Fibroblast of pulmonary artery (primary cell): Measurements from ENCODE around the gene PSD2.
A peak's percentile ranks its signal among the peaks of the same experiment; 100 is the strongest.

Source experiments
- DNase-seq: peaks from one replicate; pipeline ENCODE4 v3.0.0-alpha.2; 2010; ENCODE audit warnings: low read depth
- H3K4me3 ChIP-seq: replicated peaks from 2 replicates; pipeline ENCODE4 v1.5.1; 2011; ENCODE audit warnings: low read depth, mild to moderate bottlenecking, control low read depth, low read length, moderate library complexity
- TF ChIP-seq, protein P1 (sequence below): IDR thresholded peaks from 2 replicates; pipeline ENCODE4 v1.5.1; 2011; ENCODE audit warnings: mild to moderate bottlenecking, control low read depth, low read length, inconsistent platforms; ENCODE audit errors: missing control alignments

The PSD2 gene

DNA sequence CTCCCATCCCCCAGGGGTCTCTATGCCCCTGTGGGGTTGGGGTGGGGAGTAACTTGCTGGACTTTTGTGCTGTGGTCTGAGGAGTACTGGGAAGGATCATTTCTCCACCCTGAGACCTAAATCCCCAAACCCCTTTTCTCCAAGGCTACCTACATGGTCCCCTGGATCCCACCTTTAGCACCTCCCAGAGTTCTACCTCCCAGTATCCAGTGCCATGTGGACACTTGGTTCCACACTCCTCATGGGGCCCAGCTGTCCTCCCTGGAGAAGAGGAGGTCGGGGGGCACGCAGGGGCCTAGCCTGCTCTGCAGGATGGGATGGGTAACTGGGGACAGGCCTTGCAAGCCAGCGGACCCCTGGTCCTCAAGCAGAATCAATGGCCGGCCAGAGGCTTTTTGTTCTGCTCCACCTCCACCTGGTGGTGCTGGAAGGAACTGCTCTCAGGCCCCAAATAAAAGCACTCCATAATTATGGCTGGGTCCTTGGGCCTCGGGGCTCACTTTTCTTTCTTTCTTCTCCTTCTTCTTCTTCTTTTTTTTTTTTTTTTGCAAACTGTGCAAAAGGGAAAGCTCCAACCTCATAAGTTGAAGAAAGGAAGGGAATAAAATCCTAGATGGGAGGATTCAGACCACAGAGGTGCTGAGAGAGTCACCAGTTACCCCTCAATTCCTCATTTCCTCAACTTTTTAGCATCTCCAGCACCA is 68.4 kb downstream of the PSD2 start:
- H3K4me3 ChIP-seq = no peak overlapping the region
- peak; percentile 59 for DNase-seq
- TF ChIP-seq, protein P1, sequence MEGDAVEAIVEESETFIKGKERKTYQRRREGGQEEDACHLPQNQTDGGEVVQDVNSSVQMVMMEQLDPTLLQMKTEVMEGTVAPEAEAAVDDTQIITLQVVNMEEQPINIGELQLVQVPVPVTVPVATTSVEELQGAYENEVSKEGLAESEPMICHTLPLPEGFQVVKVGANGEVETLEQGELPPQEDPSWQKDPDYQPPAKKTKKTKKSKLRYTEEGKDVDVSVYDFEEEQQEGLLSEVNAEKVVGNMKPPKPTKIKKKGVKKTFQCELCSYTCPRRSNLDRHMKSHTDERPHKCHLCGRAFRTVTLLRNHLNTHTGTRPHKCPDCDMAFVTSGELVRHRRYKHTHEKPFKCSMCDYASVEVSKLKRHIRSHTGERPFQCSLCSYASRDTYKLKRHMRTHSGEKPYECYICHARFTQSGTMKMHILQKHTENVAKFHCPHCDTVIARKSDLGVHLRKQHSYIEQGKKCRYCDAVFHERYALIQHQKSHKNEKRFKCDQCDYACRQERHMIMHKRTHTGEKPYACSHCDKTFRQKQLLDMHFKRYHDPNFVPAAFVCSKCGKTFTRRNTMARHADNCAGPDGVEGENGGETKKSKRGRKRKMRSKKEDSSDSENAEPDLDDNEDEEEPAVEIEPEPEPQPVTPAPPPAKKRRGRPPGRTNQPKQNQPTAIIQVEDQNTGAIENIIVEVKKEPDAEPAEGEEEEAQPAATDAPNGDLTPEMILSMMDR = peak; percentile 88

DNA sequence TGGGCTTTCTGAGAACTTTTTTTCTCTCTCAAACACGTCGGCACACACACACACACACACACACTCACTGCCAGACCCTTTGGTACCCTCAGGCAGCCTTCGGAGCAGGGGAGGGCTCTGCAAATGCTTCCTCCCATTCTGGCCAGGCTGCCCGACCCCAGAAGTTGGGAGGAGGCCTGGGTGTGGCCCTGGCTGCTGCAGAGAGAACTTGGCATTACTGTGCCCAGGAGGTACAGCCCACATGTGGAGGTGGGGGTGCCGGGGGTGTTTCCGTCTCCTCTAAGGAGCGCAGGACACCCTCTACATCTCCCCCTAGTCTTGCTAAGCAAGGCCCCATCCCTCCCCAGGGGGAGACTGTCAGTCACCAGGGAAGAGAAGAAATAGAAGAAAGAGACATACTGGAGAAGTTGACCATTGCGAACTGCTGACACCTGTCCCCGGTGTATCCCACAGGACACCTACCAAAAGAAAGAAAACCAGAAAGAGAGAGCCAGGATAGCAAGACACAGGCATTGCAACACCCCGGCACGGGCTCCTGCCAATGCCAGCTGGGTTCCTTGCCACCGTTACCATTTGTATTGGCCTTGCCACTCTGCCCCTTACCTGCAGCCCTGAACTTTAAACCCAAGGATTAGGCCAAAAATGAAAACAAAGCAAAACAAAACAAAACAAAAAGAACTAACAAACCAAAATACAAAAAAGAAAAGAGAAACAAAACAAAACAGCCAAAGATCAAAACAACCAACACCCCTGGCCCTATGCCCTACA is 69.3 kb downstream of the PSD2 start:
- no peak for DNase-seq
- TF ChIP-seq, protein P1 = no peak

DNA sequence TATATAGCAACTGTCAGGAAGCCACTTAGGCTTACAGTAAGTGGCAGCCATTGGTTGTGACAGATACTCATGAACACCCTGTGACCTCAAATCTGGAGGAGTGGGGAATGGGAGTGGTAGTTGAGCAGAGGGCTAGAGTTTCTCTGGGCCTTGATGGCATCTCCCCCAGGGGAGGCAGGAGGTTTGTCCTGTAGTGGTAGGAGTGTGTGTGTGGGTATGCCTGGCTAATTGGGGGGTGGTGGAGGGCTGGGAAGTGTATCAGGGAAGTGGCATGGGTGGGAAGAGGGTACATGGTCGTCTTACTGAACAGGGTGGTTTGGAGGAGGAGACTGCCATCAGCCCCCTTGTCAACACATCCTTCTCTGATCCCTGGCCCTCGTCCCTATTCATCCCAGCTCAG is 71.5 kb downstream of the PSD2 start:
- no peak overlapping the region for H3K4me3 ChIP-seq
- DNase-seq = no peak
- TF ChIP-seq, protein P1 = no peak

More for the DNA sequence above, 69.3 kb downstream of the PSD2 start:
- H3K4me3 ChIP-seq = no peak overlapping the region

DNA sequence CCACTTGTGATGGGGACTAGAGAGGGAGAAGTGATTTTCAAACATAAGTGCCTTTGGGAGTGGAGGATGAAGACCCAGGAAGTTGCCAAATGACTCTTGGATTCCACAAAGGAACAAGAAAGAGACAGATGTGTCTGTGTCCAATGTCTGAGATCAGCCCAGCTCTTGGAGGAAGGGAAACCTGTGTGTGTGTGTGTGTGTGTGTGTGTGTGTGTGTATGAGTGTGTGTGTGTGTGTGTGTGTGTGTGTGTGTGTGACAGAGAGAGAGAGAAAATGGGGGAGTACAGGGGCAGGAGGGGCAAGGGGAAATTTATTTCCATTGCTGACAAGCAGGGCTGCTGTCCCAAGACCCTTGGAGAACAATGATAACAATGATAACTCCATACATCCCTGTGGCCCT is 72.0 kb downstream of the PSD2 start:
- TF ChIP-seq, protein P1 = no peak

DNA sequence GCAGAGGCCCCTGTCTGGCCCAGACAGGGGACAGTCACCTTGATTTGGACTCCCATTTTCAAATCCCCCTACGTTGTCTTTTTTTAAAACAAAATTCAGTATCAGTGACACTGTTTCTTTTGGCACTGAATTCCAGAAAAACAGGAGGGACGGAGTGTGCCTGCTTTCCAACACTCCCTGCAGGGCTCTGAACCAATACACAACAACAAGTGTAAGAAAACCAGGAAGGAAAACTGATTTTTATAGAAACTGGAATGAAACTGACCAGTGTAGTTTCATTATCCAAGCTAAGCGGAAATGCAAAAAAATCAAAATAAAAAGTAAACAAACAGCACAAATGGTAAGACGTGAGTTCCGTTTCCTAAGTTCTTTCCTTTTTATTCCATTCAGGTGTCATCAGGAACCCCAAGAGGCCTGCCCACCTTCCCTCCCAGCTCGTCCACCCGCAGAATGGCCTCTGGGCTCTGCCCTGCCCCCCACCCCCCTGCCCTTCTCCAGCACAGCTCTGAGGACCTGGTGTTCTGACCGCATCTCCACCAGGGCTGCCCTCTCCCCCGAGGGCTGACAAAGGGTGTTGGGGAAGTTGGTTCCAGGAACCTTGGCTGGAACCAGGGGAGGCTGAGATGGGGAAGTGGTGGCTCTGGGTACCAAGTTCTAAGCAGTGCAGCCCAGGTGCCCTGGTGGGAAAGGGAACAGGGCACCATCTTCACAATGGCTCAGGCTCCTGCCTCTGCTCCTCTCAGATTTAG is 73.6 kb downstream of the PSD2 start:
- TF ChIP-seq, protein P1 = no peak
- no peak for DNase-seq

More for the DNA sequence above, 72.0 kb downstream of the PSD2 start:
- no peak for DNase-seq
- H3K4me3 ChIP-seq = no peak overlapping the region

DNA sequence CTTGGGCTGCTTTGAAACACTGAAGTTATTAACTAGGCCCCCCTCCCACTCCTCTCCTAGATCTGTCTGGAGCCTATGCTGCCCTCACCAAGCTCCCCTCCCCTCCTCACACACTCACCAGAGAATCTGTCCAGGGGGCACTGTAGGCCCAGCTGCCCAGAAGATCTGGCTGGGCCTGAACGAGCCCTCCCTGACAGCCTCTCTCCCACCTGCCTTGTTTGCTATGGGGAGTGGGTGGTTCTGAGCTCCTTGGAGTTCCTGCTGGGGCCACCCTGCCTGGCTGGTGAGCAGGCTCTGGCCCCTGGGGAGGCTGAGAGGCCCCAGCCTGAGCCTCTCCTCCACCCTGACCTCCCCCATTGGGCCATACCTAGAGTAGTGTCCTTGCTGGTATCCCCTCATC is 75.1 kb downstream of the PSD2 start:
- DNase-seq = no peak
- TF ChIP-seq, protein P1 = no peak
- no peak overlapping the region for H3K4me3 ChIP-seq

More for the DNA sequence above, 73.6 kb downstream of the PSD2 start:
- no peak overlapping the region for H3K4me3 ChIP-seq
